ENCODE measurements around the gene DCLK1. TPM values are rescaled to one million over a fixed set of nuclear protein-coding genes. Genes with fewer than 3 reads are reported as not detected.

The DCLK1 gene
- total RNA-seq, 1 donor from 2014 or later = 22.4 TPM

DNA sequence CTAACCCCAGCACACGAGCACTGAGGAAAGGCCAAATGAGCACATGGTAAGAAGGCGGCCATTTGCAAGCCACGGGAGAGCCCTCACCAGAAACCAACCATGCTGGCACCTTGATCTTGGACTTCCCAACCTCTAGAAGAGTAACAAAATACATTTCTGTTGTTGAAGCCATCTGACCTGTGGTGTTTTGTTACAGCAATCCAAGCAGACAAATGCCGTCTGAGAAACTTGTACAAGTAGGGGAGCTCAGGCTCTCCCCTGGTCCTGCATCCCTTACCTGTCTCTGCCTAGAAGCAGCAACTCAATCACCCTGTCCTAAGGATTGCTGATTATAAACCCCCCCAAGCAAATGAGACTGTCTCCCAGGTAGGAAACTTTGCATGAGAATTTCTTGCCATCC, 399.7 kb downstream of the DCLK1 start:
- Mint-ChIP-seq H3K36me3 (ENCODE audit: low read depth) (no peaks in the 10 kb centered on the region), H3K27ac (ENCODE audit: unreplicated experiment) (peak overlapping the region; percentile 27), H3K4me1 (peaks cover 5% of the 10 kb centered on the region), H3K9me3 (no peaks in the 10 kb centered on the region), H3K4me3 (no peak overlapping the region), H3K27me3 (ENCODE audit: low read depth) (no peaks in the 10 kb centered on the region)
- DNase-seq (ENCODE audit: low read depth, low spot score) = no peak
- no peak for TF ChIP-seq CTCF (conservative IDR thresholded peaks at IDR 0.05)

DNA sequence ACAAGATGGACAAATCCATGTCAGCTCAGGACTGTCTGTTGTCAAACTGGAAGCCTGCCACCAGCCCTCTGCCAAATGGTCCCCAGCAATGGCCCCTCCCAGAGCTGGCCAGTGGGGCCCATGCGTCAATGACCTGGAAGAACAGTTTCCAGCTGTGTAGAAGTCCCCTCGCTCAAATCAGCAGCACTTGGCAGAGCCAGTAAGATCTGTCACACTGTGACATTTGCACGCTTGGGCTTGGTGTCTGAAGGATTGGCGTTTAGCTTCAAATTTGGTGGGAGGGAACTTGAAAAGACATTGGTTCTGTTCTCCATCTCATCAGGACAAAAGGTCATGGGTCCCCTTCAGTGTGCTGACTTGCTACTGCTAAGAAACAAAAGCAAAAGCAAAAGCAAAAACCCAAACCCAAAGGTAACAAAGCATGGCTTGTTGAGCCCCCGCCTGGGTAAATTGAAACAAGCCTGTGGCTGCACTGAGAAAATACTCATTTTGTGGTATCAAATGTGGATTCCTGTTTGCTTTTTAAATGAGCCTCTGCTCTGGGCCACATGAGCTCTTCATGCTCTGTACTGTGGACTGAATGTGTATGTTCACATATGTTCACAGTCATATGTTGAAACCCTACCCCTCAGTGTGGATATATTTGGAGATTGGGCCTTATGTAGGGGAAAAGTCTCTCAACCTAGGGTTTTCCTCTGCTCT, 401.1 kb downstream of the DCLK1 start:
- DNase-seq (ENCODE audit: low read depth, low spot score) = no peak
- no peaks in the 10 kb centered on the region for H3K27me3 Mint-ChIP-seq (ENCODE audit: low read depth)
- H3K27ac Mint-ChIP-seq (ENCODE audit: unreplicated experiment) = no peak overlapping the region
- TF ChIP-seq CTCF (conservative IDR thresholded peaks at IDR 0.05) = no peak
- no peaks in the 10 kb centered on the region for H3K9me3 Mint-ChIP-seq
- H3K36me3 Mint-ChIP-seq (ENCODE audit: low read depth) = no peaks in the 10 kb centered on the region
- H3K4me1 Mint-ChIP-seq = peaks cover 5% of the 10 kb centered on the region
- no peak overlapping the region for H3K4me3 Mint-ChIP-seq

DNA sequence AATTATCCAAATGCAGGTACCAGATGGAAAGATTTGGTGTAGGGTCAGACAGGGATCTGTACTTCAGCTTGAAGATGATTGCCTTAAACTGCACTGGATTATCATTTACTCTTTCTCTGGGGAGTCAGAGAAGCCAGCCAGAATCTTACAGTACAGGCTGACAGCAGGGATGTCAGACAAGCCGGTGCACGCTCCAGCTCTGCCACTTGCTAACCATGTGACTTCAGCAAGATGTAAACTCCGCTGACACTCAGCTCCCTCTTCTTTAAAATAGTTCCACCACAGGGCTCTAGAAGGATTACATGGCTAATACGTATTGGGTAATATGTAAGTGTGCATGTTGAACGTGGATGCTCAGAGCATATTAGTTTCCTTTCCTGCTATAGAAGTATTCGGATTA, 403.3 kb downstream of the DCLK1 start:
- Mint-ChIP-seq H3K4me1 (no peaks in the 10 kb centered on the region), H3K36me3 (ENCODE audit: low read depth) (no peaks in the 10 kb centered on the region), H3K27me3 (ENCODE audit: low read depth) (peaks cover 9% of the 10 kb centered on the region), H3K4me3 (no peak overlapping the region), H3K9me3 (no peaks in the 10 kb centered on the region), H3K27ac (ENCODE audit: unreplicated experiment) (no peak overlapping the region)
- no peak for DNase-seq (ENCODE audit: low read depth, low spot score)
- no peak for TF ChIP-seq CTCF (conservative IDR thresholded peaks at IDR 0.05)

- no peak for TF ChIP-seq CTCF (conservative IDR thresholded peaks at IDR 0.05)
- no peak for DNase-seq (ENCODE audit: low read depth, low spot score)
Measured at GRCh38 chr13:35724446-35724845, 406.7 kb downstream of the DCLK1 start.

GRCh38 chr13:35723821-35724220, 407.4 kb downstream of the DCLK1 start:
- no peak for DNase-seq (ENCODE audit: low read depth, low spot score)
- Mint-ChIP-seq H3K36me3 (ENCODE audit: low read depth) (no peaks in the 10 kb centered on the region), H3K4me3 (no peak overlapping the region), H3K27ac (ENCODE audit: unreplicated experiment) (no peak overlapping the region), H3K27me3 (ENCODE audit: low read depth) (peaks cover 9% of the 10 kb centered on the region), H3K9me3 (no peaks in the 10 kb centered on the region), H3K4me1 (peaks cover 8% of the 10 kb centered on the region)
- no peak for TF ChIP-seq CTCF (conservative IDR thresholded peaks at IDR 0.05)

More at GRCh38 chr13:35724446-35724845, 406.7 kb downstream of the DCLK1 start:
- Mint-ChIP-seq H3K27me3 (ENCODE audit: low read depth) (peaks cover 9% of the 10 kb centered on the region), H3K4me1 (peaks cover 8% of the 10 kb centered on the region), H3K36me3 (ENCODE audit: low read depth) (no peaks in the 10 kb centered on the region), H3K4me3 (no peak overlapping the region), H3K27ac (ENCODE audit: unreplicated experiment) (no peak overlapping the region), H3K9me3 (no peaks in the 10 kb centered on the region)
